NCI-H82 (cell line): ENCODE results near the gene JAG2.
"Not testable (repeated sequence)": the region's sequence is repeated elsewhere in the genome, so short reads cannot be mapped to it uniquely, and the experiment has no call there.

Experiments used
- DNase-seq: peaks from one replicate; lab custom pipeline; 2025; lab: John Stamatoyannopoulos, UW

Gene JAG2

DNA sequence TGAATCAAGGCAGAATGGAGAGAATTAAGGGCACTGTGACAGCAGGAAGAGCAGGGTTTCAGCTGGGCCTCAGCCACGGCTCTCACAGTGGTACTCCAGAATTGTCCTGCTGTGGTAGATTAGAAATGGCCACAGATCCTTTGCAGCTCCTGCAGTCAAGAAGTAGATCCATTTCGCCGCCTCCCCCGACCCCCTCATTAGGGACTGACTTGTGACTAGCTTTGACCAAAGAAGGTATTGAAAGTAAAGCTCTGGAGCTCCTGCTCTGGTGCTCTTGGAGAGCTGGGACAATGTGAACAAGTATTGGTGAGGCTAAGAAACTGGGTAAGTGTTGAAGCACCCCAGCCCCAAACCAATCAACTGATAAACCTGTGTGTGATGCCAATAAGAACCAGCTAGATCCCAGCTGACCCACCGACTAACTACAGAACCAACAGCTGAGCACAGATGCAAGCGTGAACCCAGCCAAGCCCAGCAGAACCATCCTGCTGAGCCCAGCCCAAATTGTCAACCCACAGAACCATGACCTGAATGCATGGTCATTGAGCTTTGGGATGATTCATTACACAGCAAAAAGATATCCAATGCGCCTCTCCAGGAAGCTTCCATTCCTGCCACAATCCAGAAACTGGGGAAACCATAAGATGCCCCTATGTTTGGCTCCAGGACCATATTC is 50.7 kb downstream of the JAG2 start:
- no peak for DNase-seq

DNA sequence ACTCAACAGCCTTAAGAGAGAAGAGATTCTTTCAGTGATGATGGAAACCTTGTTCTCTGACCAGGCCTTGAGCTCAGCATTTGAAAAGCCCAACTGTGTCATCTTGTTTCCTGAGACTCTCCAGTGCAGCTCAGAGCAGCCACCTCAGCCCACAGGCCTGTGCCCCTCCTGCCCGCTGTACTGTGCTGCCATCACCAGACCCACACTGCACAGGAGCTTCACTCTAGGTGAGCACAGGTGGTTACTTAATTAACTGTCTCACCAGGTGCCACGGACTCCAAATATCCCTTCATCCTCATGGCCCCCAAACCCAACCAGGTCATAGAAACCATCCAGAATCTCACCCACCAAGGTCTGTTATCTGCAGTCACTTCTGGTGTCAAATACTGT is 51.3 kb downstream of the JAG2 start:
- DNase-seq, result no peak

DNA sequence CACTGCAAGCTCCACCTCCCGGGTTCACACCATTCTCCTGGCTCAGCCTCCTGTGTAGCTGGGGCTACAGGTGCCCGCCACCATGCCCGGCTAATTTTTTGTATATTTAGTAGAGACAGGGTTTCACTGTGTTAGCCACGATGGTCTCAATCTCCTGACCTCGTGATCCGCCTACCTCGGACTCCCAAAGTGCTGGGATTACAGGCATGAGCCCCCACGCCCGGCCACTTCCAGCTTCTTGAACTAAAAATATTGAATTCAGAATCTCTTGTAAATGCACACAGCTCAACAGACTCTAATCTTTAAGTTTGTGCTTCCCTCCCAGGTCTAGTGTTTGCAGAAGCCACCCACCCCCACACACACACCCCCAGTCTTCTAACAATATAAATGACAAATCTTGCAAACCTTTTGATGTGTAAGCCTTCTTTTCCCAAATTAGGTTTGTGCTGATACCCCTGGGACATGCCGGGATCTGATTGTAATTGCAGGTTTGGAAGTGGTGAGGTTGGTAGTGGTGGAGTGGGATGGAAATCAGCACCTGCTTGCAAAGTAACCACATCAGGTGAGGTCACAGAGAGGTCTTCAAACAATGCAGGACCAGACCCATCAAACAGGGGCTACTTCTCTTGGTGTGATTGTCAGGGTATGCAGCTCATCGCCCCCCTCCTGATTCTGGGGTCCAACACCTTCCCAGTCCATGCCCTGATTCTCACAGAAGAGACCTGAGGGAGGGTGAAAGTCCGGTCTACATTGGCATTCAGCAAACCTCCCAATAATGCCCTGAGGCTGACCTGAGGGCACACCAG is 51.9 kb downstream of the JAG2 start:
- DNase-seq, result no peak

DNA sequence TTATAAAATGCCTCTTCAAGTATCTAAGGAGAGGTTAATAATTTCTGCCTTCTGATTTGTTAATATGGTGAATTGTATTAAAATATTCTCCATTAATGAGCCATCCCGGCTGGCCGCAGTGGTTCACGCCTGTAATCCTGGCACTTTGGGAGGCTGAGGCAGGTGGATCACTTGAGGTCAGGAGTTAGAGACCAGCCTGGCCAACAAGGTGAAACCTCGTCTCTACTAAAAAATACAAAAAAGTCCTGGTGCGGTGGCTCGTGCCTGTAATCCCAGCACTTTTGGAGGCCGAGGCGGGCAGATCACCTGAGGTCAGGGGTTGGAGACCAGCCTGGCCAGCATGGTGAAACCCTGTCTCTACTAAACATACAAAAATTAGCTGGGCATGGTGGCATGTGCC is 59.3 kb downstream of the JAG2 start:
- DNase-seq, result not testable (repeated sequence)

DNA sequence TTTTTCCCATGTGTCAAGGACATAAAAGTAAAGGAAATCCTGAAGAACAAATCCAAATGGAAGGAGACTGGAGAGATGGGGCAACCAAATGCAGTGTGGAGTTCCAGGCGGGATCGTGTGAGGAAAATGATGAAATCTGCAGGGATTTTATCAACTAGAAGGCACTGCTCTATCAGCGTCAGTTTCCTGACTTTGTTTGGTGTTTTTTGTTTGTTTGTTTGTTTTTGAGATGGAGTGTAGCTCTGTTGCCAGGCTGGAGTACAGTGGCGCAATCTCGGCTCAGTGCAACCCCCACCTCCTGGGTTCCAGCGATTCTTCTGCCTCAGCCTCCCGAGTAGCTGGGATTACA is 60.1 kb downstream of the JAG2 start:
- DNase-seq, result no peak

DNA sequence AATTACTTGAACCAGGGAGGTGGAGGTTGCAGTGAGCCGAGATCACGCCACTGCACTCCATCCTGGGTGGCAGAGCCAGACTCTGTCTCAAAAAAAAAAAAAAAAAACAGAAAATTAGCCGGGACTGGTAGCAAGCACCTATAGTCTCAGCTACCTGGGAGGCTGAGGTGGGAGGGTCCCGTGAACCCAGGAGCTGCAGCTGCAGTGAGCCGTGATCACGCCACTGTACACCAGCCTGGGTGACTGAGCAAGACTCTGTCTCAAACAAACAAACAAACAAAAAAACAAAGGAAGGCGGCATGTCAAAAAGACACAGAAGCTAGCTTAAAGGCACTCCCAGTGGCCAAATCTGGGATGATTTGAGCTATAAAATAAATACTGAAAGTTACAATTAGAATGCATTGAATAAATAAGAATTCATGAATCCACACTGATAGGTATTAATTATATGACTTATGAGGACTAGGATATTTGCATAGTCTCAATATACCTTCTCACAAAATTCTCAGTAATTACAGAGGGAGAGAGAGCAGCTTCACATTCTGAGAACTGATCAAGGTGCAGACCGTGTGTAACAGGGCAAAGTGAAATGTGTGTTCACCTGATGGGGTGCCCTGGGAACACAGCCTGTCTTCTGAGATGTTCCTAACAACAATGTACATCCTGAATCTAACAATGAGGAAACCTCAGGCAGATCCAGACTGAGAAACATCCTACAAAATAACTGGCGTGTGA is 60.6 kb downstream of the JAG2 start:
- DNase-seq, result no peak

DNA sequence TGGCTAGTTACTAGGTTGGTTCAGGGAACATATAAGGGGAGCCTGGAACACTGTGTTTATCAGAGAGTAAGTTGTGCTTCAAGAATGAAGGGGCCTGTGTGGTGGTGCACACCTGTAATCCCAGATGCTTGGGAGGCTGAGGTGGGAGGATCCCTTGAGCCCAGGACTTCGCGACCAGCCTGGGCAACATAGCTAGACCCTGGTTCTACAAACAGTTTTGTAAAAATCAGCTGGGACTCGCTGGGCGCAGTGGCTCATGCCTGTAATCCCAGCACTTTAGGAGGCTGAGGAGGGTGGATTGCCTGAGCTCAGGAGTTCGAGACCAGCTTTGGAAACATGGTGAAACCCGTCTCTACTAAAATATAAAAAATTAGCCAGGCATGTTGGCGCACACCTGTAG is 61.2 kb downstream of the JAG2 start:
- DNase-seq, result no peak

DNA sequence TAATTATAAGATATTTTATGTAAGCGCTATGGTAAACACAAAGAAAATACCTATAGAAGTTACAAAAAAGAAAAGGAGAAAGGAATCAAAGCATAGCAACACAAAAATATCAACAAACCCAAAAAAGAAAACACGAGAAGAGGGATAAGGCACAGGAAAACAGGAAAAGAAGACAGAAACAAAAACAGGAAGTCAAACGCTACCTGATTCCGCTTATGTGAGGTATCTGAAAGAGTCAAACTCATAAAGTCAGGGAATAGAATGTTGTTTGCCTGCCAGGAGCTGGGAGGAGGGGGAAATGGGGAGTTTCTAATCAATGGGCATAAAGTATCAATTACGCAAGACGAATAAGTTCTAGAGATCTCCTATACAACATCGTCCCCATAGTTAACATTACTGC is 63.4 kb downstream of the JAG2 start:
- DNase-seq, result no peak

DNA sequence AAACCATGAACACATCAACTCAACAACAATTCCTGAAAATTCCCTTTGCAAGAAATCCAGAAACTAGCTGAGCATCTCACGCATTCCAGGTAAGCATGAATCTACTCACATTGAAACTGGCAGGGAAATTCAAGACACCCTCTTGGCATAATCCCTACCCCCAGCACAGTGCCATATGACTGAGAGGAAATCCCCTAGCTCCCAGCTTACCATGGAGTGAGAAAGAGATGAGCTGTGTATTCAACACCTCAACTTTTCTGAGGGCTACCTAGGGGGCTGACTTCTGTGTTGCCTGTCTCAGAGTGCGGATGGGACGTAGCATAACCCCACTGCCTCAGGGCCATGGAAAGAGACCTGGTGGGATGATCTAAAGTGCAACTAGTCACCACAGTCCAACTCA is 65.7 kb downstream of the JAG2 start:
- no peak for DNase-seq

DNA sequence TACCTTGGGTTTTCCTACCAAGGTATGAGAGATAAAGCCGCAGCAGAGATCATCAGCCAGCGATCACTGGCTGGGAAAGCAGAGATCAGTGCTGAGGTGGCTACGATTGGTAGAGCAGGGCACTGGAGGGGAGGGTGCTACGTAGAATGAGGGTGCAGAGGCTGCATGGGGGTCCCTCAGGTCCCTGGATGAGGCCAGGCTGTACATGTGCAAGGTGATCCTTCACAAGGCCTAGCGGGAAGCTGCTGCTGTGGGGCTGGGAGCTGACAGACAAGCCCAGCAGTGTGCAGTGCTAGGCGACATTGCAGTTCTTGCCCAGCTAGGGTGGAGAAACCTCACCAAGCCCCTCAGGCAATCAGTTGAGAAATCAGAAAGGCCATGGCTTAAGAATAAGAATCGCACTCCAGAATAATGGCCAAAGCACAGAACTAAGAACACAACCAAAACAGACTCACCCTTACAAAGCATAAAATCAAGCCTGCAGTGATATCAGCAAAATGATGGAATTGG is 66.2 kb downstream of the JAG2 start:
- DNase-seq, result no peak

DNA sequence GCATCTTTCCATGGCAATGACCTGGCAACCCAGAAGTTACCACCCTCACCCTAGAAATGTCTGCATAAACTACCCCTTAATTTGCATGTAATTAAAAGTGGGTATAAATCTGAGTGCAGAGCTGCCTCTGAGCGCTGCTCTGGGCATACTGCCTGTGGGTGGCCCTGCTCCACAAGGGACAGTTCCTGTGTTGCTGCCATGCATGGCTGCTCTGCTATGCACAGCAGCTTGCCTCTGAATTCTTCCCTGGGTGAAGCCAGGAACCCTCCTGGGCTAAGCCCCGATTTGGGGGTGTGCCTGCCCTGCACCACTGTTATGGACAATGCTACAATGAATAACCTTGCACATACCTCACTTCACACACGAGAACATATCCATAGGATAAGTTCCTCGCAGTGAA is 67.7 kb downstream of the JAG2 start:
- DNase-seq, result no peak

DNA sequence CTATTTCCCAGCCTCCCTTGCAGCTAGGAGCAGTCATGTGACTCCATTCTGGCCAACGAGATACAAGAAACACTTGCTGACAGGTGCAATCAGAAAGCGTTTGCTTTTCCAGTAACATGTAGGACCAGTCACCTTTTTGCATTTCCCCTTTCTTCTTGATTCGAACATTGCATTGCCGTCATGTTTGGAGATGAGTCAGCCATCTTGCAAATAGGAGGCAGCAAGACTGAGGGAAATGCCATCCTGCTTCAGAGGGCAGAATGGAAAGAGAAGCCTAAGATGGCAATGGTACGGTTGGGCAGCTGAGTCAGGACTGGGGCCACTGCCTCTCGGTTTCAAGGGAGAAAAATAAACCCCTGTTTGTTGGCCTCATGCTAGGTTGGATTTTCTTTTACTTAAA is 68.8 kb downstream of the JAG2 start:
- no peak for DNase-seq

DNA sequence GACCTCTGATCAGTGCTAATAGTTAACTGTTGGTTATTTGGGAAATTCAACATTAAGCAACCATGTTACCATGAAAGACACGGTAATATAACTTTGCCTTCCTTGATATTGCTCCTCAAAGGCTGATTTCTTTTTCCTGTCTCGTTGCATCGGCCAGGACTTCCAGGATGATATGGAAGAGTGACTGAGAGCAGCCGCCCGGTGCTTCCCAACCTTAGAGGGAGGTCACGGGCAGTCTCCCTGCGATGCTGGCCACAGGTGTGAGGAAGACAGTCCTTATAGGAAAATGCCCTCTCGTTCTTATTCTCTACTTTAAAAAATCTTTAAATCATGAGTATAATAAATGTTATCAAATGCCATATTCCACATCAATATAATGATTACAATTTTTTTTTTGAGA is 70.3 kb downstream of the JAG2 start:
- DNase-seq, result no peak

DNA sequence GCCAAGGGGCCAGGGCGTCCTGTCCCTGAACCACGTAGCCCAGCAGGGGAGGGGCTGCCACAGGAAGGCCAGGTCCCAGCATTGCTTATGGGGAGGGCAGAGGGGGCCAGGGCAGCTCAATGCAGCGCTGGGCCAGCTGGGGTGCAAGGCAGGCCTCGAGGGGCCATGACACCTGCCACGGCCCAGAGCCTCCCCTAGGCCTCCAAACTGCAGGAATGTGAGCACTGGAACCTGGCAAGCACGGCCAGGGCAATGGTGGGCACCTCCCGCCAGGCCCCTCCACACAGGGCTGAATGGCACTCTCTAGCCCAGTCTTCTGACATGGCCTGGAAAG is 70.8 kb downstream of the JAG2 start:
- no peak for DNase-seq

DNA sequence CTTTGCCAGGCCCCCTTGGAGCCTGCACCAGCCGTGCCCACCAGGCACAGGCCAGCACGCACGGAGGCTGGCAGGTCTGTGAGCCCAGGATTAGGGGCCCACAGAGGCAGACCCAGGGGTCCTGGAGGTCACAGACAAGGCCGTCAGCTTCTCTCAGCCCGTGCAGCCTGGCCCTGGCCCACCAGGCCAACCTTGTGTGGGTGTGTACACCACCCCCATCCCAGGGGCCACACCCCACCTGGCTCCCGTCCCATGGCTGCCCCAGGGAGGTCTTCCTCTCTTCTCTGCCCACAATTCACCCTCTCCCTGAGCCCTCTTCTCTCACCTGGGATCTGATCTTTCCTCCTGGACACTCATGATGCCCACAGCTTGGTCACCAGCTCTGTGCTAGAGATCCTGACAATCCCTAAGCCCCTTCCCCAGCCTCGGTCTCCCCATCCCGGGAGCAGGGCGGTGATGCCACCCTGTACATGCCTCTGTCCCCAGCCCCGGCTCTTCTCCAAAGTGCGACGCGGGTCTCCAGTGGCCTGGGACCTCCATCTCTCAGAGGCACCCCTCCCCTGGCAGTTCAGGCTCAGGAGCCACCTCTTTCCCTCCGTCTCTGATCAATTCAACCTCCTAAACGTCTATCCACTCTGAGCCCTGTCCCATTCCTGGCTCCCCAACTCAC is 72.2 kb downstream of the JAG2 start:
- no peak for DNase-seq

DNA sequence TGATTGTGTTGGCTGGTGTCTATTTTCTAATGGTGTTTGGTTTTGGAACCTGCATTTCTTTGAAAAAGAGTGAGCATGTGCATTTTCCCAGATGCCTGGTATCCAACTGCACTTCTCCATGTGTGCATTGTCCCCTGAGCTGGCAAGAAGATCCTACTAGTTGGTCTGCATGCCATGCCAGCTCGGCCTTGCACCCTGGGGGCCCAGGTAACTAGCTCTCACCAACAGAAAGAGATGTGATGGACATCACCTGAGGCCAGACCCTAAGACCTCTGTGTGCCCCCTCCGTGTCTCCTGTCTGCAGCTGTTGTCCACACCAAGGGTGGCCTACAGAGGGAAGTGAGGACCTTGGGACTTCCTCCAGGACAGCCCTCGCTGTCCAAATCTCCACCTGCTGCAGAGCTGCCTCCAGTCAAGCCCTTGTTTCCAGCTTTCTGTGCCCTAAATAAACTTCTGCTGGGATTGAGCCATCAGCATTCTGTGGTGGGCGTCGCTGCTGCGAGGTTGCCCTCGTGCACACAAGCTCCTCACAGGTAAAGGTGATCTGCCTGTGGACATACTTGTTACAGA is 73.3 kb downstream of the JAG2 start:
- no peak for DNase-seq

DNA sequence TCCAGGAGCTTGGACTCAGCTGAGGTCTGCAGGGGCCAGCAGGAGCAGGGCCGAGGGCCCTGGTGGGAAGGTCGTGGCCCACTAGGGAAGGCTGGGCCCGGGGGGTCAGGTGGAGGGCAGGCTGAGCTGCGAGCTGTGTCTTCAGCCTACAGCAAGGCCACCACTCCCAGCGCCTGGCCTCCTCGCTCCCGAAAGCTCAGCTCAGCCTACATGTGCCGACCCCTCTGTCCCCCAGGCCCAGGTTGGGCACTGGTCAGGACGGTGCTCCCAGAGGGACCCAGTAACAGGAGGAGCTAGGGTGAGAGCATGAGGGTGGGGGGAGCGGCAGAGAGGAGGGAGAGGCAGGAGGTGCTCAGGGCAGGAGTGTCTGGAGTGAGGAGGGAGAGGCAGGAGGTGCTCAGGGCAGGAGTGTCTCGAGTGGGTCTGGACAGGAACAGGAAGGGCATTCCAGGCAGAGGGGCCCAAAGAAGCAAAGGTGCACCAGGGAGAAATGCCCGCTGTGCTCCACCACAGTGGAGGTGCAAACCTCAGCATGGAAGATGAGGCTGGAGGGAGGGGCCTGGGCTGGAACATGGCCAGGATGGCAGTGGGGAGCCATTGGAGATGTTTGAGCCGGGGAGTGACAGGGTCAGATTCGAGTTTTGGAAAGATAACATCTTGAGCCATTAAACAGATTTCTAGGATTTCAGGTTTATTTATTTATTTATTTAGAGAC is 74.2 kb downstream of the JAG2 start:
- DNase-seq, result no peak

DNA sequence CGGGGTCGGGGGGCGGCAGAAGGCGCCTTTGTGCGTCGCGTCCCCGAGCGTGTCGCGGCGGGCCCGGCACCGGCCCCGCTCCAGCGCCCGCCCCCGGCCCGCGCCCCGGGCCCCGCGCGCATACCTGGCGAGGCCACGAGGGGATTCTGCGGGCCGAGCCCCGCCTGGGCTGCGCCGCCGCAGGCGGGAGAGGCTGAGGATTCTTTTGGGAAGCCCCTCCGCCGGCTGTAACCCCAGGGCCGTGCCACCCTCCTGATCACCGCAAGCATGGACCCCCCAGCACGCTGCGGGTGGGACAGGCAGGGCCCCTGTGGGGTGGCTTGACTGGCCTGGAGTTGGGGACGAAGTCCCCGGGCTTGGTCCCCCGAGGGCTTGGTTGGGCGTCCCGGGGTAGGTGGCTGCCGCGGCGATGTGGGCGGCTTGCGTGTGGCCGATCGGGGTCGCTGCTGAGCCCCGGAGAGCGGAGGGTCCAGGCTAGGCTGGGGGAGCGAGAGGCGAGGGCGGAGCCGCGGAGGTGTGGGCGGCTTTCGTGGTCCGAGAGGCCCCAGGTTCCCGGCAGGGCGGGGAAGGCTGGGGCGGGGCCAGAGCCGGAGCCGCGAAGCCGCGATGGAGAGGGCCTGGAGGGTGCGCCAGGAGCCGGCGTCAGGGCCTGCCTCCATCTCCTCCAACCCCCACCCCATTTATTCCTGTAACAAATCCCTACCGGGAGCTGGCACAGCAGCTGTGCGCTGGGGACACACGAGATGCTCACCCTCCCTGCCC is 75.0 kb downstream of the JAG2 start:
- DNase-seq, result peak; percentile 88

DNA sequence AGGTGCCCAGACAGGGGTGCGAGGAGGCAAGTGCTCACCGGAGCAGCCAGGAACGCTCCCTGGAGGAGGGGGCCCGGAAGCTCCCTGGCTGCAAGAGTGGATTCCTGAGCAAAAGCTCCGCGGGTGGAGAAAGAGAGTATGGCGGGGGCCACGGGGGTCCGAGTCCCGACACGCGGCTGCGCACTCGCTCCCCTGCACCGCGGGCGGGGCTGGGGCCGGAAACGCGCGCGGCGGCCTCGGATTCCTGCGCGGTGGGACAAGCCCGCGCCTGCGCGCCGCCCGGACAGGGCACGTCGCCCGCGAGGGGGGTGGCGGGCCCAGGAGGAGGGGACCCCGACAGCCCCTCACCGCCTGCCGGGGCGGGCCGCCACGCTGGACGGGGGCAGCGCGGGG is 75.5 kb downstream of the JAG2 start:
- DNase-seq, result peak; percentile 62

DNA sequence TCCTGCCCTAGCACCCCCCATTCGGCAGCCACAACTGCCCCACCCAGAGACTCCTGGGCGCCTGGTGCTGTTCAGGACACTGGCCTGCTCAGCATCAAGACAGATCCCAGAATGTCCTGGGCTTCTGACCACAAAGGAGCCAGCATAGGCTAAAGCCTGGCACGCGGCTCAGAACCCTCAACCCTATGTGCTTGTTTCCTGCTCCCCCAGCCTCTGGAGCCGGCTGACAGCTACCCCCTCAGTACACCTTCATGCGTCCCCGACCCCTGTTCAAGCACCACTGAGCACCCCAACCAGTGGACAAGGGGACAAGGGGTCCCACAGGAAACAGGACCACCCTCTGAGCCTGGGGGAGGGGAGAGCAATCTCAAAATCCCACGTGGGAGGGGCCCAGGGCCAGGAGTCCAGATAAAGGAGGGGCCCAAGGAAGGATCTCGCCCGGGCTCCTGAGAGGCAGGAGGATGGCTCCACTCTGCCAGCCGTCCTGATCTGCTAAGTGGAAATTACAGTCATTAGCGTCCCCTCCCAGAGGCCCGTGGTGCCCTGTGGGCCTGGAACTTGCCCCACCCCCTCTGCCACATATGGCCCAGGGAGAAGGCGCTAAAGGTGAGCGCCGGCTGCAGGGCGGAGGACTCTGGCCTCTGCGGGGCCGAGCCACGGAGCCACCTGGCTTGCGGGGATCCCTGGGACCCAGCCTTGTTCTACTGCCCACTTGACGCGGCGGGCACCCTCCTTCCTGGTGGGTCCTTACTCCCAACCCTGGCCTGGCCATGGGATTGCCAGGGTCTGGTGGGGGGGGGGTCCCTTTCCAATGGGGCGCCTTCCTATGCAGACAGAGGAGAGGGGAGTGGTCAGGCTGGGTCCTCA is 76.2 kb downstream of the JAG2 start:
- peak; percentile 76 for DNase-seq
